NCI-H1092 (cell line): ENCODE results near the gene APOL1.
A peak's percentile ranks its signal among the peaks of the same experiment; 100 is the strongest.
"Not testable (repeated sequence)": the region's sequence is repeated elsewhere in the genome, so short reads cannot be mapped to it uniquely, and the experiment has no call there.

Experiments used
- DNase-seq: peaks from one replicate; lab custom pipeline; 2025; lab: John Stamatoyannopoulos, UW

Gene APOL1

DNA sequence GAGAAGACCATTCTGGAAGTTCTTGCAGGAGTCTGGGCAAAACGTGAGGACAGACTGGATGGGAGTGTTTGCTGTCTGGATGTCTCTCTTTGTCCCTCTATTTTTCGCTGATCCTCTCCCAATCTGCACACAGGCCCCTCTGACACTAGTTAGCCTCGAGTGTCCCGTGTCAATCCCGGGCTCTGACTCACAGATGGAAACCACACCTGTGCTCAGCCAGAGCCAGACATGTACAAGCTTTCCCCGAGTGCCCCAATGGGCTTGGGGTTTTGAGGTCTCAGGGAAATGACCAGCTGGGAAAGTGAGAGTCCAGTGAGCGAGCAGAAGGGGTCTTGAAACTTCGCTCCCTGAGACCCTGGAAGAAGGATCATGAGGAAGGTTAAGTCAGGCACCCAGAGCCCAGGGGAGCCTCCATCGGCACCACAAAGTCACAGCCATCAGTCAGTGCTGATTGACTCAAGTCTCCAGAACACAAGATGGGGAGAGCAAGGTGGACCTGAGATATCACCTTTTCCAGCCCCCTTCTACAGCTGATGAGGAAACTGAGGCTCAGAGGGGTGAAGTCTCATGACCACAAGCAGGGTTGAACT lies 27.5 kb upstream of the APOL1 start:
- no peak for DNase-seq

- no peak for DNase-seq
Observed at GRCh38 chr22:36226189-36226588, 26.7 kb upstream of the APOL1 start.

GRCh38 chr22:36227396-36227795 lies 25.5 kb upstream of the APOL1 start:
- DNase-seq = no peak

GRCh38 chr22:36227806-36228205 lies 25.1 kb upstream of the APOL1 start:
- DNase-seq = no peak

- not testable (repeated sequence) for DNase-seq
Observed at GRCh38 chr22:36228369-36228768, 24.6 kb upstream of the APOL1 start.

DNA sequence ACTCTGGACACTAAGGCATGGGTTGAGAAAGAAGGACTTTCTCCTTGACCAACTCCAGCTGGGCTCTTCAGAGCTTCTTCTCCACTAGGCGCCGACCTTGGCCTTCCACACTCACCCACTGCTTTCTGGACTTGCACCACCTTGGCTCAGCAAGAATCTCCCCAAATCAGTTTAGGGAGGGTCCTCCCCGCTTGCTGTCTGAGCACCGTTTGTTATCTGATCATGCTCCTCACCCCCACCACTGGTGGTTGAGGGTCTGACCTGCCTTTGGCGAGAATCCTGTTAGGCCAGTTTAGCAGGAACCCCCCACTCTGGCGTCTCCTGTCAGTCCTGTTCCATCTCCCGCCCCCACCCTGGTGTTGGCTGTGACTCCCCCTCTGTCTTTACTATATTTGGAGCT lies 24.0 kb upstream of the APOL1 start:
- no peak for DNase-seq

- not testable (repeated sequence) for DNase-seq
Observed at GRCh38 chr22:36229649-36230048, 23.3 kb upstream of the APOL1 start.

DNA sequence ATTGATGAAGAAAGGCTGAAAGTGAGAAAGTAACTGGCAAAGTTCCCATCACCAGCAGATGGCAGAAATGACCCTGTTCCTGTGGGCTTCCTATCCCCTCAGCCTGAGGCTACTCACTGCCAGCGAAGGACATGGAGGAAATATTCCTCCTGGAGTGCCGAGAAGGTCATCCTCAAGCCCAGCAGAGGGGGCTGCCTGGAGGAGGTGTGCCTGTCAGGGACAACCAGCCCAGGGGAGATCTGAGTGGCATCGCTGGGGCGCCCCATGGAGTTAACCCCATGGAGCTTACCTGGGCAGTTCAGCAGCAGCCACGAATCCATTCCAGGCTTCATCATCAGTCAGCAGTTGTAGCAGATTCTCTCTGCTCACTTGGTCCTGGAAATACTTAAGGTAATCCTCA lies 21.9 kb upstream of the APOL1 start:
- DNase-seq = not testable (repeated sequence)

GRCh38 chr22:36232715-36233401 lies 20.1 kb upstream of the APOL1 start:
- DNase-seq = no peak

DNA sequence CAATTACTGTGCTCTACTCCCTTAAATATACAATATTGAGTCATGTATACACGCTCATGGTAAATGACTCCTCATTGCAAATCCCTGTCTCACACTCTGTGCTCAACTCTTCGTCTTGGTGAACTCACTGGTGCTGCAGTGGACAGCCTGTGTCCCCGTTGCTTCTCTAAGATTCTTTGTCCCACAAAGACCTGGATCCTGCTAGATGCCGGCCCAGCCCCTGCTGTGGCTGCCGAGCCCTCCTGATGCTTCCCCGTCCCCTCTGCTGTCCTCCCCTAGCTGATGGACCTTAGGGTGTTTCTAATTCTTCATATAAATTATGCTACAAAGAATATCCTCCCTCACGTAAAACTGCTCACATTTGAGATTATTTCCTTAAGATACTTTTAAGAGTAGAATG lies 19.1 kb upstream of the APOL1 start:
- DNase-seq = no peak

GRCh38 chr22:36234213-36234612 lies 18.7 kb upstream of the APOL1 start:
- no peak for DNase-seq

DNA sequence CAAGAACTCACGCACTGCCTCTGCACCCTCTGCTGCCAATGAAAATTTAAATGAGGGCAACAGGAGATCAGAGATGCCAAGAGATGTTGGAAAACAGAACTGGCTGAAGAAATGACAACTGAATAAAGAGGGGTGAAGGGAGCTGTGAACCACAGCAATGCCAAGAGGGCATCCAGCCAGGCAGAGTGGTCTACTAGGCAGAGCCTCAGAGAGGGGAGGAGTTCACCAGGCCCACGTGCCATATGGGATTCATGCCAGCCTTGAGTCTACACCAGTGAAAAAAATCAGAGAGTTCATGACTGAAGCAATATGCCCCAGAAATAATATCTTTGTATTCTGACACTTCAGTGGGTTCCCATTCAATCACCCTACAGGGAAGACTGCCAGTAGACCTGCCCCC lies 18.0 kb upstream of the APOL1 start:
- no peak for DNase-seq

DNA sequence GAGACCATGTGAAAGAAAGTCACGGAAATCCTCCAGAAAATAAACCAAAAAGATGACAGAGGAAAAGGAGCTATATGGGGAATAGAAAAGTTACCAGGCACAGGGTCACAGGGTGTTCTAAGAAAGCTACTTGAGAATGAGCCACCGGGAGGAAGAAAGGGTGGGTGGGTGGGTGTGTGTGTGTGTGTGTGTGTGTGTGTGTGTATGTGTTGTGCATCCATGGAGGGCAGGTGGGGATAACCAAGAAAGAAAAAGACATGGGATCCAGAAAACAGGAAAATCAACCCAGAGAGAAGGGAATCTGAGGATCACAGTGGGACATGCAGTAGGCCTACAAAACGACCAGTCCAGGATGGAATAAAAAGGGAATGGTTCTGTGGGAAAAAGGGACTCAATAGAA lies 17.3 kb upstream of the APOL1 start:
- no peak for DNase-seq

GRCh38 chr22:36236388-36237319 lies 16.3 kb upstream of the APOL1 start:
- DNase-seq = no peak

DNA sequence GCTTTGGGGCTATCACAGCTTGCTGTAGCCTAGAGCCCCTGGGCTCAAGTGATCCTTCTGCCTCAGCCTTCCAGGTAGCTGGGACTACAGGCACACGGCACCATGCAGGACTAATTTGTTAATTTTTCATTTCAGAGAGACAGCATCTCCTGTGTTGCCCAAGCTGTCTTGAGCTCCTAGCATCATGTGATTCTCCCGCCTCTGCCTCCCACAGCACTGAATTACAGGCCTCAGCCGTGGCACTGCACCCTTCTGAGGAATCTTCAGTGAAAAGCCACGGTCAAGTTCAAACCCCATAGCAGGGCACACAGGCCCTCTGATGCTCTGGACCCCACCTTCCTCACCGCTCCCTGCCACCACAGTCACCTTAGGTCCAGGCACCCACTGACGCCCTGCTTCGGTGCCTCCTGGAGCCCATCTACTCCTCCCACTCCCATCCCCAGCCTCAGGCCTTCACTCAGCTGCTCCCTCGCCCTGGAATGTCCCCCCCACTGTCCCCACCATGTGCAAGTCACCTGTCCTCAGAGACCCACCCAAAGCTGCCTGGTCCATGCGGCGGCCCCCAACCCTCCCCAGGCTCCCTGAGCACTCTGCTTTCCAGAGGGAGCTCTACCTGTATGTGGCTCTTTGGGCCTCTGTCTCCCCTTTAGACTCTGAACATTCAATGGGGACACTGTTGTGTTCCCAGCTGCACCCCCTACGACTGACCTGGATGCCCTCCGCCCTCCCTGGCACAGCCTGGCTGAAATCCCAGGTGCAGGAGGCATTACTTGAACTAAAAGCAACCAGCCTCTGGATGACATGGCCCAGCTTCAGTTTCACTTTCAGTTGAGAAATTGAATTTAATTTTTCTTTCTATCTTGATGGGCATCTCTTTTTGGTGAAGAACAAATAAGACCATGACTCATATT lies 15.2 kb upstream of the APOL1 start:
- no peak for DNase-seq

DNA sequence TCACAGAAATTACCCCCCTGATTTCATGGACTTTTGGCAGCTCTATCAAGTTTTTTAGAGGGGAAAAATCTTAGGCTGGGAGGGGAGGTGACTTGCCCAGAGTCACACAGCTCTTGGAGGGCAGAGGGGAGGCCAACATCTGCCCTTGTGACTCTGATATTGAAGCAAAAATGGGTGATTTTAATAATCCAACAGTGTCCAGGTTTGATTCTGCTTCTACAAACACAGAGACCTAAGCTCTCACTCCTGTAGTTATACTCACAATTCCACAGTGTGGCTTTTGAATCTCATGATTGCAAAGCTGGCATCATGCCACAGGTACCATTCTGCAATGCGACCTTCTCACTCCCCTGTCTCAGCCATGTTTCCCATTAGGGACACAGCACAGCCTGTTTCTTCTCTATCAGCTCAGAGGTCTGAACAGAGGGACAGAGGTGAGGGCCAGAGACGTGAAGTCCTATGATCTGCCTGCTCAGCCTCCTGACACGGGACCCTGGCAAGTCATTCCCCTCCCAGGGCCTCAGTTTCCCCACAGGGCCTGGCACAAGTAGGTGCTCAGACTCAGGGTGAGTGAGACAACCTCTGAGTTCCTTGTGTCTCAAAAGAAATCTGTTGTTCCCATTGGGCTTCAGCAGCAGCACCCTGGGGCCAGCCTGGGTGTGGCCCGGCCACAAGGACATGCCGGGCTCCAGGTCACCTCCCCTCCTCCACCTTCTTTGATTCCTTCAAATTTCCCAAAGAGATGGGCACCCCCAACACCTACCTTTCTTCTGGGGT lies 14.4 kb upstream of the APOL1 start:
- DNase-seq = peak; percentile 46

DNA sequence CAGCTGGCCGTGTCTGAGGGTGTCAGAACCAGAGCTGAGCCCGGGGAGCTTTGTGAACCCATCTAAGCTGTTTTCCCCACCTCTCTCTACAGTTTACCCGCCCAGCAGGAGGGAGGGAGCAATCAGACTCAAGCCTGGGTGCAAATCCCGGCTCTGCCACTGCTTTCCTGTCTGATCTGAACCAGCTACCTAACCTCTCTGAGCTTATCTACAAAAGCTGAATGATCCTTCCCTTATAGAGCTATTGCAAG lies 13.9 kb upstream of the APOL1 start:
- no peak for DNase-seq

DNA sequence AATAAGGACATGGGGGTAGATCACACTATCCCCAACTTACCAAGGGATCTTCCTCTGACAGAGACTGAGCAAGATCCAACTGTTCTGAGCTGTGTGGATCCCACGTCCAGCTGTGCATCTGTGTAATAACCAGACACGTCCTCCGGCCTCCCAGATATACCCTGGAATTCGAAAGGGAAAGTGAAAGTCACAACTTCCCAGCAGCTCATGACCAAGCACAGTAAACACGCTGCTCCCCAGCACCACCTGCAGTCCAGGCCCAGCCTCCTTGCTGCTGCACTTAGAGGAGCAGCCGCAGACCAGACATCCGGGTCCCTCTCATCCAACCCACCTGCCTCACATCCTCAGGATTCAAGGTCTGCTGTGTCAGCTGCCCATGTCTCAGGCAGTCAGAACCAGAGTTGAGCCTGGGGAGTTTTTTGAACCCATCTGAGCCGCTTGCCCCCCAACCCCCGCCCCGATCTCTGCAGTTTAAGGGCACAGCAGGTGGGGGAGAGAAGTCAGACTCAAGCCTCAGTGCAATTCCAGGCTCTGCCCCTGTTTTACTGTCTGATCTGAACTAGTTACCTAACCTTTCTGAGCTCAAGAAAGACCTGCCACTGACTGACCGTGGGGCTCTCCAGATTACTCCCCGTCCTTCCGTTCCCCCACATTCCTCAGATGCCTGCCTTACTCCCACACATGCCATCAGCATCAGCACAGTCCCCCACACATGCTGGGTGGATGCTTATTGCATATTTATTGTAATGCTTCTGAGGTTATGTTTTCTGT lies 13.3 kb upstream of the APOL1 start, which contains the start of gene APOL2:
Gene APOL2, minus strand, starts transcription at position 127 of the 771 bp plus-strand sequence. CDS start 6,365 bp downstream, outside the sequence.
- peak; percentile 84 for DNase-seq

DNA sequence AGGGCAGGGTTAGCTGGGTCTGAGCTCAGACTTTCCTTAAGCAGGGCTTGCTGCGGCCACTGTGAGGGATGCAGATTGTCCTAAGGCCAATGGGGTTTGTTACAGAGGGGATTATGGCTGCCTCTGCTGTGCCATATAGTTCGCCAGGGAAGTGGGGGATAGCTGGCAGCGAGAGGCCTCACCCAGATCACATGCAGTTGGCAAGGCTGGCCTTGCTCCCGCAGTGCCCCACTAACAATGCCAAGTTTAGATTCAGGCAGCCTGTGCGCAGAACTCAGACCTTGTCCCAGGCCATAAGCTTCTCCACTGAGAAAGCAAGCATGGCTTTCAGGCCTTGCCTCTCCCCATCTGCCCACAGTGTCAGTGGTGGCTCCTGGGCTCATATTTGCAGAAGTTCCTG lies 8.9 kb upstream of the APOL1 start:
- DNase-seq = no peak
